Thymus (tissue), 11 donors: ENCODE data around the gene SPINT3. TPM values are rescaled to one million over a fixed set of nuclear protein-coding genes. Genes with fewer than 3 reads are reported as not detected.

Experiments used
- DNase-seq, 9 donors: peaks; one replicate each; pipeline ENCODE4 v3.0.0-alpha.2; 2013; ENCODE audit warnings: low spot score in 9 of 9, low read depth in 6 of 9, missing footprints in 1 of 9
- H3K27ac ChIP-seq, 2 donors: one replicate each; pipeline ENCODE4 v1.5.1; 2013; ENCODE audit warnings: control low read depth in 1 of 2, low read depth in 1 of 2, low read length in 1 of 2, mild to moderate bottlenecking in 1 of 2, moderate library complexity in 1 of 2
- H3K27me3 ChIP-seq, 2 donors: one replicate each; pipeline ENCODE4 v1.5.1; 2013; ENCODE audit warnings: low read length in 1 of 2; ENCODE audit not compliant: control insufficient read depth in 2 of 2, insufficient read depth in 1 of 2
- H3K36me3 ChIP-seq, 2 donors: one replicate each; pipeline ENCODE4 v1.5.1; 2013; ENCODE audit warnings: low read length in 1 of 2, mild to moderate bottlenecking in 1 of 2, moderate library complexity in 1 of 2; ENCODE audit not compliant: control insufficient read depth in 2 of 2, insufficient read depth in 2 of 2
- H3K4me1 ChIP-seq, 2 donors: one replicate each; pipeline ENCODE4 v1.5.1; 2013; ENCODE audit warnings: low read length in 2 of 2; ENCODE audit not compliant: control insufficient read depth in 2 of 2, insufficient read depth in 2 of 2
- H3K4me3 ChIP-seq, 2 donors: one replicate each; pipeline ENCODE4 v1.5.1; 2013; ENCODE audit warnings: low read length in 2 of 2, control low read depth in 1 of 2, mild to moderate bottlenecking in 1 of 2
- H3K9me3 ChIP-seq, 2 donors: one replicate each; pipeline ENCODE4 v1.5.1; 2013; ENCODE audit warnings: low read length in 1 of 2, mild to moderate bottlenecking in 1 of 2; ENCODE audit not compliant: control insufficient read depth in 2 of 2, insufficient read depth in 1 of 2
- WGBS: extraction: QIAGEN DNeasy Blood & Tissue Kit; methylation state at CpG from one replicate; pipeline ENCODE4 v1.1.7; 2013; 5-methylcytosine and 5-hydroxymethylcytosine counted together
- polyA plus RNA-seq: library from polyadenylated mRNA; stranded (reverse); fragments of 200-250 nt; gene quantifications from one replicate; pipeline ENCODE4 v1.2.3, GENCODE V29; 2013
- total RNA-seq: library from RNA; stranded (reverse); fragments of 120-200 nt; gene quantifications from one replicate; pipeline ENCODE4 v1.2.4, GENCODE V29; 2013
- donor health status: healthy.

The SPINT3 gene
- total and polyA plus RNA-seq, 2 donors = not detected

DNA sequence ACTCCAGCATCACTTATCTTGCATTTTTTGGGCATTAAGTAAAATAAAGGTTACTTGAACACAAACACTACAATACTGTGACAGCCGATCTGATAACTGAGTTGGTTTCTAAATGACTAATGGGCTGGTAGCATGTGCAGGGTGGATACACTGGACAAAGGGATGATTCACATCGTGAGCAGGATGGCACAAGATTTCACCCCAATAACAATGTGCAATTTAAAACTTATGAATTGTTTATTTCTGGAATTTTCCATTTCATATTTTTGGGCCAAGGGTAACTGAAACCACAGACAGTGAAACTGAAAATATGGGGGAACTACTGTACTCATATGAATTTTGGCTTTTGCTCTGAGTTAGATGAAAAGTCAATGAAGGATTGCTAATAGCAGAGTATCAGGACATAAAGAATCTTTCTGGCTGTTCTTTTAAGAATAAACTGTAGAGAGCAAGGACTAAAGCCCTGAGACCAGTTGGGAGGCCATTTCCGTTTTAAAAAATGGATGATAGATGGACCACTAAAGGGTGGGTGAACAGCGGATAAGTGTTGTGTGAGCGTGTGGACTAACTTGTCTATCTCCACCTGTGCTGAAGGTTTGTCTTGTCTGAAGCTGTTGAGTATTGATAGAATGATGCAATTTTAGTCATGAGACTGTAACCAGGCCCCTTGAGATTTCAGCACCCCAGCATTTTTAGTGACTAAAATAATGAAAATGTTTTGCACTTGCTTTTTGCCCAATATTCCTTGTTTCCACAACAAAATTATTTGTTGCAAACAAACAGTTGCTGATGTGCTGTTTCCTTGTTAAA is 8.2 kb downstream of the SPINT3 start:
- no peaks in the 10 kb centered on the region for H3K27me3 ChIP-seq
- no peak overlapping the region for H3K4me3 ChIP-seq
- no peak for DNase-seq
- WGBS = 93% methylated on average over 5 of the region's 5 CpGs
- no peak overlapping the region for H3K27ac ChIP-seq
- H3K9me3 ChIP-seq = peaks cover 0 to 1% of the 10 kb centered on the region in 2 donors
- no peaks in the 10 kb centered on the region for H3K36me3 ChIP-seq
- H3K4me1 ChIP-seq = no peaks in the 10 kb centered on the region

DNA sequence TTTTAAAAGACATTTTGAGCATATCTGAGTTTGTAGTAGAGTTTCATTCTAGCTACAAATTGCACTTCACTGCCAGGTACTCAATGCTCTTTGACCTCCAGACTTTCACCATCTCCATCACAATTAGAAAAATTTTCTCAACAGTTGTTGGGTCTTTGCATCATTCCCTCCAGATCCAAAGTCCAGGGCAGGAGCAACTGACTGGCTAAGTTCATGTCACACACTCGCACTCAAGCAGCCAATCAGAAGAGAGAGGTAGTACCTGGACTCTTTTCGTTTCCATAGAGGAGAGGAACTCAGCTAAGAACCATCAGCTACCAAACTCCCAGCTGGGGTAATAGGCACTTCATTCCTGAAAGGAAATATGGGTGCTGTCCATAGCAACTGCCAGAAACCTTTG is 9.0 kb downstream of the SPINT3 start:
- no peak overlapping the region for H3K27ac ChIP-seq
- no peaks in the 10 kb centered on the region for H3K4me1 ChIP-seq
- peaks cover 0 to 1% of the 10 kb centered on the region in 2 donors for H3K9me3 ChIP-seq
- no peak for DNase-seq
- H3K4me3 ChIP-seq = no peak overlapping the region
- H3K27me3 ChIP-seq = no peaks in the 10 kb centered on the region
- H3K36me3 ChIP-seq = no peaks in the 10 kb centered on the region
- 87% methylated on average over 2 of the region's 2 CpGs for WGBS

DNA sequence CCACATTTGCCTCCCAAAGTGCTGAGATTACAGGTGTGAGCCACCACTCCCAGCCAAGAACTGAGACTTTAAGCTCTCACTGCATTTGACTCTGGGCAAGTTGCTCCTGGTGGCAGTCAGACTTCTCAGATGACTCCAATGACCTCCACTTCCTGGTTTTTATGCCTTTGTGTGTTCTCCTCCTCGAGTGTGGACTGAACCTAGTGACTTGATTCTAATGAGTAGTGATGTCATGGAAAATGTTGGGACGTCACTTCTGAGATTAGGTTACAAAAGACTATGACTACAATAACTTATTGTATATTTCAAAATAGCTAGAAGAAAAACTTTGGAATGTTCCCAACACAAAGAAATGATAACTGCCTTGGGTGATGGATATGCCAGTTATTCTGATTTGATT is 12.0 kb downstream of the SPINT3 start:
- Histone ChIP-seq H3K27ac (no peak overlapping the region), H3K27me3 (no peaks in the 10 kb centered on the region), H3K4me3 (no peak overlapping the region), H3K9me3 (peaks cover 0 to 1% of the 10 kb centered on the region in 2 donors), H3K36me3 (no peaks in the 10 kb centered on the region), H3K4me1 (no peaks in the 10 kb centered on the region)
- 59% methylated on average over 2 of the region's 2 CpGs for WGBS
- DNase-seq = no peak

DNA sequence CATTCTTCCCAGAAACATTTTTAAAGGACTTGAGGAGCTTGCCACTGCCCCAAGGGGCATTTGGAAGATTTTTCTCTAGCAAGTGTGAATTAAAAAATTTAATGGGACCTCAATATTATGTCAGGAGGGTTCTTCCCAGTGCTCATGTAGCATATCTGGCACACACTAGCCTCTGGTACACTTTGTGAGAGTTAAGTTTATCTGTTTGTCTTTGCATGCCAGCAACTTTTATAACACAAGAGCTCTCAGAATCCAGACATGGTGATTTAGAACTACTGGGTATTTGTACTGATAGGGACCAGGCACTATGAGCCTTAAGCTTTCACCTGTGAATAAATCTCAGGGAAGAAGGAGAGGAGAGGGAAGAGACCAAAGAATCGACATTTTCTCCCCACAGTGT is 12.9 kb downstream of the SPINT3 start:
- WGBS = 88% methylated on average over 1 of the region's 1 CpG

GRCh38 chr20:45501600-45501999 is 13.8 kb downstream of the SPINT3 start:
- Histone ChIP-seq H3K9me3 (peaks cover 0 to 1% of the 10 kb centered on the region in 2 donors), H3K36me3 (no peaks in the 10 kb centered on the region), H3K27ac (no peak overlapping the region), H3K27me3 (no peaks in the 10 kb centered on the region), H3K4me1 (no peaks in the 10 kb centered on the region), H3K4me3 (no peak overlapping the region)
- DNase-seq = no peak
- WGBS = 95% methylated on average over 1 of the region's 1 CpG

More for the DNA sequence above, 12.9 kb downstream of the SPINT3 start:
- Histone ChIP-seq H3K4me3 (no peak overlapping the region), H3K27me3 (no peaks in the 10 kb centered on the region), H3K9me3 (peaks cover 0 to 1% of the 10 kb centered on the region in 2 donors), H3K4me1 (no peaks in the 10 kb centered on the region), H3K36me3 (no peaks in the 10 kb centered on the region), H3K27ac (no peak overlapping the region)
- no peak for DNase-seq

- Histone ChIP-seq H3K27me3 (no peaks in the 10 kb centered on the region), H3K9me3 (peaks cover 0 to 1% of the 10 kb centered on the region in 2 donors), H3K4me1 (no peaks in the 10 kb centered on the region), H3K36me3 (no peaks in the 10 kb centered on the region), H3K4me3 (no peak overlapping the region), H3K27ac (no peak overlapping the region)
- 83% methylated on average over 6 of the region's 6 CpGs for WGBS
- DNase-seq = no peak
These were observed 15.4 kb downstream of the SPINT3 start for GRCh38 chr20:45500022-45500421.

GRCh38 chr20:45497971-45498494 is 17.4 kb downstream of the SPINT3 start:
- Histone ChIP-seq H3K9me3 (no peaks in the 10 kb centered on the region), H3K36me3 (no peaks in the 10 kb centered on the region), H3K27me3 (no peaks in the 10 kb centered on the region), H3K4me3 (no peak overlapping the region), H3K4me1 (no peaks in the 10 kb centered on the region), H3K27ac (no peak overlapping the region)
- 86% methylated on average over 3 of the region's 3 CpGs for whole genome bisulfite sequencing
- DNase-seq = no peak

DNA sequence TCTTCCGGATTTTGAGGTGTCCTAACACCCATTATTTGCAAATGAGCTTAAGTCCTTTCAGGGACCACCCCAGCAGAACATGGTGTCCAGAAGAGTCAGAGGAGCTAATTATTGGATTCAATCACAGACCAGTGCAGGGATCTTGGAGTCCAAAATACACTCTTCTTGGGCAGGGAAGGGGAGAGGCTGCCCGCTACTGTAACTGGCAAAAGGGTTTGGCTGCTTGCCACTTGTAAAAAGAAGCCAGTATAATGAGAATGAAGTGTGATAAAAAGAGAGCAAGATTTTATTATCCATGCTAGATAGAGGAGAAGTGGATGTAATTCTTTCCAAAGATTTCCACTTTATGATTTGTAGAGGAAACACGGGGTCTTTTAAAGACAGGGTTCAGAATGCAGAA is 19.3 kb downstream of the SPINT3 start:
- Histone ChIP-seq H3K4me3 (no peak overlapping the region), H3K36me3 (no peaks in the 10 kb centered on the region), H3K27ac (no peak overlapping the region), H3K27me3 (no peaks in the 10 kb centered on the region), H3K9me3 (no peaks in the 10 kb centered on the region), H3K4me1 (no peaks in the 10 kb centered on the region)
- no peak for DNase-seq
- 94% methylated on average over 3 of the region's 3 CpGs for WGBS

DNA sequence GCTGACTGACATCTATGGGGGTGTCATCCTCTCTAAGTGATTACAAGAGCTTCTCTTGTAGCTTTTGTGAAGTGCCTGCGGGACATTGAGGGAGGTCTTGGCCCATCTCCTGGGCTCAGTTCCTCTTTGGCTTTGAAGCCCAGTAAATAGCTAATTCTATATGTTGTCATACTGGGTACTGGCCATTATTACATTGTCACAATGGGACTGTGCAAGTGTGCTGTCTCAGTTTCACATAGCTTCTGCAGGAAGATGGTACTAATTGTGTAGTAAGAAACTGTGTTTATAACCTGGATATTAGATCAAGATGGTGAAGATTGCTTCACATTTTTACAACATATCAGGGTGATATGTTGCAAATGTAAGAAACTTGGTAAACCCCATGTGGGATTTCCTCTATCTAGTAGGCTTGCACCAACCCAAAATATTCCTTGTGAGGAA is 19.9 kb downstream of the SPINT3 start:
- H3K4me1 ChIP-seq = no peaks in the 10 kb centered on the region
- no peak overlapping the region for H3K27ac ChIP-seq
- WGBS = 88% methylated on average over 1 of the region's 1 CpG
- no peak for DNase-seq
- H3K36me3 ChIP-seq = no peaks in the 10 kb centered on the region
- H3K27me3 ChIP-seq = no peaks in the 10 kb centered on the region
- H3K9me3 ChIP-seq = no peaks in the 10 kb centered on the region
- no peak overlapping the region for H3K4me3 ChIP-seq
